Cardiac ventricle fibroblast (primary cell): ENCODE data around the gene MZF1. TPM values are rescaled to one million over a fixed set of nuclear protein-coding genes. Genes with fewer than 3 reads are reported as not detected.

Source experiments
- total RNA-seq: library from RNA; depleted of rRNA; stranded (reverse); fragments of >200 nt; gene quantifications from 2 replicates; pipeline ENCODE4 v1.2.3, GENCODE V29; 2015

Gene MZF1
- total RNA-seq: 7.4 and 13.3 TPM in 2 replicates

DNA sequence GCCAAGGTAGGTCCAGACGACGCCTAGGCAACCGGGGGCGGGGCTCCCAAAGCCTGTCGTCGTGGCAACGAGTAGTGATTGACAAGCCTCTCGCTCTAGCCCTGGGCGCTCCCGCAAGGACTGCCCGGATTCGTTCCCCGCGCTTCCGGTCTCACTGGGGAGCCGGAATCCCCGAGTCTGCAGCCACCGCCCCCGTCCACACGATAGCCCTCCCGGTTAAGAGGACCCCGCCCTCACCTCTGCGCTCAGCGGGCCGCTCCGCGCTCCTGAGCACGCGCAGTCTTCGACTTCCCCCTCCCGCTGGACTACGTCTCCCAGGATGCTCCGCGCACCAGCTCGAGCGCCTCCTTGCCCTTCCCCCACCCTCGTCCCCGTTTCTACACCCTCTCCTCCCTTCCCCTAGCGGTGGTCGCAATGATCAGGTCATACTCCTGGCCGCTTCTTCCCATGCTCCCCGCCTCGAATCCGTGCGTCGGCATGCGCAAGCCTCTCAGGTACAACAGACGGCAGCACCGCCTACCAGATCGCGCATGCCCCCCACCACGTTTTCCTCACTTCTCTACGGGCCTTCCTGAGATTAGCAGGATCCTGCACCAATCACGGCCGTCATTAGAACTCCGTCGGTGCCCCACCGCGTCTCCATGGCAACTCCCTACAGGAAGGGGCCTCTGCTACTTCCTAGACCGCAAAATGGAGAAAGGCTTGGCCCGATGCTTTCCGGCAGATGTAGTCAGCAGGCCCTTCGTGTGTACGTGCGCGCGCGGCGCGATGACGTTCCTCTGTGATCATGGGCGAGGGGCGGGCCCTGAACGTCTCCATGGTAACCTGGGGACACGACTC is at the start of gene MZF1:
Gene MZF1 (minus strand): TSS at position 518 of the 840 bp plus-strand sequence. CDS start 1,946 bp downstream, outside the sequence.

DNA sequence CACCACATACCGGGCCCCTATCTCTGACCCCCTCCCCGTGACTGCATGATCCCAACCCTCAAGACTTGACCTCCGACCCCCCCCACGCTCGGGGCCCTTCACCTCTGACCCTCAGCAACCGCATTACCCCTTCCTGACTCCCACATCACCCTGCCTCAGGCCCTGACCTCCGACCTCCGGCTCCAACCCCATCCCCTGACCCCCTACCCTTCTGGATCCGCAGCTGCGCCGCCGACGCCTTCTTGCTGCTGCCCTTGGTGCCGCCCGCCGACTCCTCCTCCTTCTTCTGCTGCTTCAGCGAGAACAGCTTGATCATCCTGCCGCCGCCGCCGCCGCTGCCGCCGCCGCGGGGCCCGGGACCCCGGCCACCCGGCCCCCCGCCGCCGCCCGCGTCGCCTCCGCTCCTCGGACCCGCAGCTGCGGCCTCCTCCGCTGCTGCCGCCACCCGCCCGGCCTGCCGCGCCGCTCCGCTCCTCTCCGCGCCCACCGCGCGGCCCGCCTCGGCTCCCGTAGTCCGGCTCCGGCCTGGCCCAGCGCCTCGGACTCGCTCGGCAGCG is 15.0 kb downstream of the MZF1 start, which contains the start of gene UBE2M:
Gene UBE2M (minus strand): TSS at position 546 of the 557 bp plus-strand sequence. CDS start 230 bp downstream, at position 316.

GRCh38 chr19:58554494-58555368 is 18.4 kb downstream of the MZF1 start, which contains the start of gene CHMP2A:
Gene CHMP2A, minus strand, starts transcription at chr19:58555105. Its CDS starts 893 bp downstream, at chr19:58554212.

GRCh38 chr19:58543826-58544590 is 29.1 kb downstream of the MZF1 start, which contains the start of gene TRIM28:
Gene TRIM28, plus strand, starts transcription at chr19:58544064. Its CDS starts 694 bp downstream, at chr19:58544758.

GRCh38 chr19:58519355-58520256 is 53.5 kb downstream of the MZF1 start, which contains the start of gene ZBTB45:
Gene ZBTB45, minus strand, starts transcription at chr19:58519810. Its CDS starts 2,137 bp downstream, at chr19:58517673.

Other genes with a start within 250 kb of the MZF1 start
- 2.4 and 2.8 TPM in 2 replicates for gene ZSCAN22, start 246.3 kb downstream of the MZF1 start, total RNA-seq
- 24.8 and 61.8 TPM in 2 replicates for gene A1BG, start 219.8 kb downstream of the MZF1 start, total RNA-seq
- 0.12 and 0.29 TPM in 2 replicates for gene ZNF497, start 210.6 kb downstream of the MZF1 start, total RNA-seq
- 3.8 and 4.8 TPM in 2 replicates for gene ZNF837, start 192.3 kb downstream of the MZF1 start, total RNA-seq
- gene RPS5, start 186.1 kb downstream of the MZF1 start, total RNA-seq: 1,797 and 1,853 TPM in 2 replicates
- gene RNF225, start 177.7 kb downstream of the MZF1 start, total RNA-seq: not detected in 2 replicates
- 12.7 and 16.5 TPM in 2 replicates for gene ZNF584, start 164.7 kb downstream of the MZF1 start, total RNA-seq
- 6.4 and 7.1 TPM in 2 replicates for gene ZNF132, start 133.2 kb downstream of the MZF1 start, total RNA-seq
- 7.5 and 7.6 TPM in 2 replicates for gene ZNF324B, start 121.7 kb downstream of the MZF1 start, total RNA-seq
- gene ZNF324, start 106.3 kb downstream of the MZF1 start, total RNA-seq: 10.7 and 12.1 TPM in 2 replicates
- 12.8 and 16.3 TPM in 2 replicates for gene ZNF446, start 97.0 kb downstream of the MZF1 start, total RNA-seq
- 4.8 and 5.5 TPM in 2 replicates for gene SLC27A5, start 61.3 kb downstream of the MZF1 start, total RNA-seq
- gene ZBTB45, start 53.5 kb downstream of the MZF1 start, total RNA-seq: 5.9 and 9.4 TPM in 2 replicates
- 204 and 211 TPM in 2 replicates for gene TRIM28, start 29.3 kb downstream of the MZF1 start, total RNA-seq
- gene CHMP2A, start 18.2 kb downstream of the MZF1 start, total RNA-seq: 133 and 136 TPM in 2 replicates
- gene UBE2M, start 14.7 kb downstream of the MZF1 start, total RNA-seq: 21.6 and 30.4 TPM in 2 replicates